A549 (cell line): ENCODE results near the gene ITSN1. TPM values are rescaled to one million over a fixed set of nuclear protein-coding genes. Genes with fewer than 3 reads are reported as not detected.

Experiments
- ATAC-seq, 2 experiments: fragments of 200-7000 bp in 1 of 2; fragments of >200 bp in 1 of 2; cut with Nextera tagmentation in 1 of 2; cut with Tn5 transposase in 1 of 2; 3 replicates each; pipeline versions ENCODE4 v1.8.0 to v1.9.1; 2018 to 2020; ENCODE audit warnings: mild to moderate bottlenecking in 1 of 2, moderate library complexity in 1 of 2
- CTCF ChIA-PET: fragments of 300-600 bp; sonication (Branson Sonifier 250); formaldehyde crosslinking; extraction: SDS; loops from one replicate; lab custom pipeline; 2021; ENCODE audit warnings: antibody characterized with exemption, inconsistent platforms; lab: Yijun Ruan, JAX
- POLR2A ChIA-PET: fragments of 350-600 bp; formaldehyde crosslinking; extraction: SDS; loops from one replicate; lab custom pipeline; 2021; ENCODE audit warnings: antibody characterized with exemption, inconsistent platforms; lab: Yijun Ruan, JAX
- DNase-seq, 2 experiments: peaks; one replicate each; pipeline versions ENCODE4 v3.0.0 to v3.0.0-alpha.2; 2011 to 2016; ENCODE audit warnings: low read depth in 1 of 2, low spot score in 1 of 2
- FAIRE-seq: peaks from 2 replicates; lab custom pipeline; 2011; peaks lifted over from hg19 to GRCh38; lab: Jason Lieb, UNC
- H3K27ac ChIP-seq, 2 experiments: fragments of >200 bp; sonication (Bioruptor Twin); formaldehyde crosslinking; 3 replicates each; pipeline ENCODE4 v1.5.1; 2016 to 2017
- H3K4me1 ChIP-seq: fragments of >200 bp; sonication (Bioruptor Twin); formaldehyde crosslinking; 3 replicates; pipeline ENCODE4 v1.6.1; 2016
- H3K4me2 ChIP-seq: fragments of >200 bp; sonication (Bioruptor Twin); formaldehyde crosslinking; 3 replicates; pipeline ENCODE4 v1.6.1; 2016
- H3K4me3 ChIP-seq: fragments of >200 bp; sonication (Bioruptor Twin); formaldehyde crosslinking; 3 replicates; pipeline ENCODE4 v1.5.1; 2016
- H3K9me3 ChIP-seq: fragments of >200 bp; sonication (Bioruptor Twin); formaldehyde crosslinking; 3 replicates; pipeline ENCODE4 v1.6.1; 2016
- CBX2 ChIP-seq: fragments of 200-600 bp; sonication (generic); IDR thresholded peaks from 2 replicates; pipeline ENCODE4 v1.6.1; 2016; ENCODE audit warnings: low read depth, mild to moderate bottlenecking, borderline replicate concordance
- CEBPB ChIP-seq, 2 experiments: fragments of >200 bp in 1 of 2; sonication (Bioruptor Twin) in 1 of 2; formaldehyde crosslinking in 1 of 2; IDR thresholded peaks; 2 replicates each; pipeline ENCODE4 v1.6.1; 2012 to 2016
- EHF ChIP-seq: fragments of 250-450 bp; sonication (Bioruptor Pico); IDR thresholded peaks from 2 replicates; pipeline ENCODE4 v1.5.0; 2020; ENCODE audit warnings: mild to moderate bottlenecking
- EHMT2 ChIP-seq: fragments of 200-600 bp; sonication (generic); IDR thresholded peaks from 2 replicates; pipeline ENCODE4 v1.6.1; 2016; ENCODE audit warnings: antibody characterized with exemption, low read depth, mild to moderate bottlenecking, moderate library complexity
- EP300 ChIP-seq, 2 experiments: fragments of >200 bp; sonication (Bioruptor Twin); formaldehyde crosslinking; IDR thresholded peaks; 2 replicates in 1 of 2; 3 replicates in 1 of 2; pipeline ENCODE4 v1.6.1; 2016 to 2017
- ESRRA ChIP-seq: fragments of 150-350 bp; IDR thresholded peaks from 2 replicates; pipeline ENCODE4 v1.6.1; 2014; ENCODE audit warnings: mild to moderate bottlenecking, low read length, borderline replicate concordance
- GATA3 ChIP-seq: IDR thresholded peaks from 2 replicates; pipeline ENCODE4 v1.6.1; 2012; ENCODE audit warnings: borderline replicate concordance
- MYC ChIP-seq: IDR thresholded peaks from 2 replicates; pipeline ENCODE4 v1.6.1; 2012; ENCODE audit warnings: mild to moderate bottlenecking, inconsistent platforms, low read length, improper control_type of control experiment, borderline replicate concordance
- NFE2L2 ChIP-seq: fragments of 150-350 bp; conservative IDR thresholded peaks from 2 replicates; pipeline ENCODE4 v1.6.1; 2014; ENCODE audit warnings: low read length
- POLR2A ChIP-seq: IDR thresholded peaks from 2 replicates; pipeline ENCODE4 v1.6.1; 2012; ENCODE audit warnings: mild to moderate bottlenecking, low read length
- RAD21 ChIP-seq, 2 experiments: fragments of >200 bp in 1 of 2; sonication (Bioruptor Twin) in 1 of 2; formaldehyde crosslinking in 1 of 2; IDR thresholded peaks in 1 of 2; conservative IDR thresholded peaks in 1 of 2; 2 replicates in 1 of 2; 3 replicates in 1 of 2; pipeline ENCODE4 v1.6.1; 2012 to 2018; ENCODE audit warnings: inconsistent platforms in 1 of 2
- RCOR1 ChIP-seq: fragments of 150-350 bp; IDR thresholded peaks from 2 replicates; pipeline ENCODE4 v1.6.1; 2014; ENCODE audit warnings: antibody characterized with exemption, low read length, low read depth
- RFX5 ChIP-seq: fragments of 450-650 bp; IDR thresholded peaks from 2 replicates; pipeline ENCODE4 v1.7.1; 2014; ENCODE audit warnings: antibody characterized with exemption, mild to moderate bottlenecking, moderate library complexity
- SMC3 ChIP-seq: fragments of >200 bp; sonication (Bioruptor Twin); formaldehyde crosslinking; IDR thresholded peaks from 3 replicates; pipeline ENCODE4 v1.6.1; 2018; ENCODE audit warnings: inconsistent platforms
- SREBF2 ChIP-seq: fragments of 450-650 bp; IDR thresholded peaks from 2 replicates; pipeline ENCODE4 v1.6.1; 2014; ENCODE audit warnings: mild to moderate bottlenecking, moderate library complexity
- ZNF302 ChIP-seq: fragments of 250-450 bp; sonication (Bioruptor Pico); IDR thresholded peaks from 2 replicates; pipeline ENCODE4 v1.9.0; 2021; ENCODE audit warnings: inconsistent platforms, mild to moderate bottlenecking, moderate library complexity
- WGBS: methylation state at CpG from one replicate; pipeline ENCODE4 v1.1.6; 2017; ENCODE audit errors: missing lambda C conversion rate; 5-methylcytosine and 5-hydroxymethylcytosine counted together
- polyA plus RNA-seq, 4 experiments: library from polyadenylated mRNA; depleted of rRNA in 3 of 4; stranded (reverse); fragments of >200 nt; fragmentation: RNase III in 1 of 4; extraction: RNeasy Plus Mini Kit Qiagen cat#74134 plus additional on column Dnase treatment in 1 of 4; gene quantifications; 2 replicates in 3 of 4; 3 replicates in 1 of 4; pipeline ENCODE4 v1.2.3, GENCODE V29; 2011 to 2017
- TF ChIP-seq, protein P1 (sequence below): fragments of 250-450 bp; sonication (Bioruptor Pico); IDR thresholded peaks from 2 replicates; pipeline ENCODE4 v1.5.0; 2020; ENCODE audit warnings: low read depth, mild to moderate bottlenecking, moderate library complexity
- TF ChIP-seq, protein P2 (sequence below): IDR thresholded peaks from 2 replicates; pipeline ENCODE4 v1.6.1; 2012; ENCODE audit warnings: low read depth, borderline replicate concordance
- TF ChIP-seq, protein P3 (sequence below): IDR thresholded peaks from 2 replicates; pipeline ENCODE4 v1.6.1; 2012
- TF ChIP-seq, protein P4 (sequence below): fragments of >200 bp; sonication (Bioruptor Twin); formaldehyde crosslinking; IDR thresholded peaks from 3 replicates; pipeline ENCODE4 v1.5.1; 2016
- TF ChIP-seq, protein P5 (sequence below): fragments of >200 bp; sonication (Bioruptor Twin); formaldehyde crosslinking; IDR thresholded peaks from 2 replicates; pipeline ENCODE4 v1.6.1; 2016
- TF ChIP-seq, protein P6 (sequence below): fragments of 450-650 bp; IDR thresholded peaks from 2 replicates; pipeline ENCODE4 v1.6.1; 2014; ENCODE audit warnings: antibody characterized with exemption
- TF ChIP-seq, protein P7 (sequence below): IDR thresholded peaks from 2 replicates; pipeline ENCODE4 v1.6.1; 2012
- TF ChIP-seq, protein P8 (sequence below): fragments of 250-450 bp; sonication (Bioruptor Pico); IDR thresholded peaks from 2 replicates; pipeline ENCODE4 v1.5.0; 2021; ENCODE audit warnings: mild to moderate bottlenecking, moderate library complexity, borderline replicate concordance

The ITSN1 gene
- polyA plus RNA-seq, 2 of the 4 experiments (the other 2 are of a cell fraction), result 15.2 to 23.7 TPM

DNA sequence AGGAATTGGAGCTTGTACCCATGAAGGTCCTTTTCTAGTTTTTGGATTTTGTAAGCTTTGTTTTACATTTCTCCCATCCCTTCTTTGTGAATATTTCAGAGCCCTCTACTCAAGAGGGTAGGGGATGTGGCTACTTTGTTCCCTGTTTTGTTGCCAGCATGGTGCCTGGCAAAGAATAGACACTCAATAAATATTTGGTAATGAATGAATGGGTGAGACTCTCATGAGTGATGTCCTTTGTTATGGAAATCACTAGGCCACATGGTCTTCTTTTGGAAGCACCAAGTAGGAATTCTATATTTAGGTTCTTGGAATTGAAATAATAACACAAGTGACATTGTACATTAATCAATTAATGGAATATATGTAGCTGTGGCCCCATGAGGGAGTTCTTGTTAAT lies 300.1 kb downstream of the ITSN1 start:
- no peak for ATAC-seq
- ChIA-PET CTCF (interaction anchor here (0.6 to 6.5 kb wide), 5 partner anchors 18 to 1284 kb away, joined by 3 to 38 read pairs (median 3); no protein-coding TSS in a partner anchor), POLR2A (no interaction called here)
- Histone ChIP-seq H3K4me1 (peaks cover 9% of the 10 kb centered on the region), H3K9me3 (no peaks in the 10 kb centered on the region), H3K4me3 (no peak overlapping the region), H3K4me2 (peak overlapping the region; percentile 28; the same call in 2 of the 3 replicates), H3K27ac (no peak overlapping the region)
- DNase-seq, result no peak
- TF ChIP-seq, protein P1, sequence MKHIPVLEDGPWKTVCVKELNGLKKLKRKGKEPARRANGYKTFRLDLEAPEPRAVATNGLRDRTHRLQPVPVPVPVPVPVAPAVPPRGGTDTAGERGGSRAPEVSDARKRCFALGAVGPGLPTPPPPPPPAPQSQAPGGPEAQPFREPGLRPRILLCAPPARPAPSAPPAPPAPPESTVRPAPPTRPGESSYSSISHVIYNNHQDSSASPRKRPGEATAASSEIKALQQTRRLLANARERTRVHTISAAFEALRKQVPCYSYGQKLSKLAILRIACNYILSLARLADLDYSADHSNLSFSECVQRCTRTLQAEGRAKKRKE, result no peak
- TF ChIP-seq, protein P2, sequence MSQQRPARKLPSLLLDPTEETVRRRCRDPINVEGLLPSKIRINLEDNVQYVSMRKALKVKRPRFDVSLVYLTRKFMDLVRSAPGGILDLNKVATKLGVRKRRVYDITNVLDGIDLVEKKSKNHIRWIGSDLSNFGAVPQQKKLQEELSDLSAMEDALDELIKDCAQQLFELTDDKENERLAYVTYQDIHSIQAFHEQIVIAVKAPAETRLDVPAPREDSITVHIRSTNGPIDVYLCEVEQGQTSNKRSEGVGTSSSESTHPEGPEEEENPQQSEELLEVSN, result no peak
- TF ChIP-seq RCOR1 (no peak), ZNF302 (CRISPR knock-in tag) (no peak), POLR2A (no peak), EP300 (IDR thresholded peaks at IDR 0.05) (no peak)
- TF ChIP-seq, protein P3, sequence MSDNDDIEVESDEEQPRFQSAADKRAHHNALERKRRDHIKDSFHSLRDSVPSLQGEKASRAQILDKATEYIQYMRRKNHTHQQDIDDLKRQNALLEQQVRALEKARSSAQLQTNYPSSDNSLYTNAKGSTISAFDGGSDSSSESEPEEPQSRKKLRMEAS, result no peak
- TF ChIP-seq, protein P4, sequence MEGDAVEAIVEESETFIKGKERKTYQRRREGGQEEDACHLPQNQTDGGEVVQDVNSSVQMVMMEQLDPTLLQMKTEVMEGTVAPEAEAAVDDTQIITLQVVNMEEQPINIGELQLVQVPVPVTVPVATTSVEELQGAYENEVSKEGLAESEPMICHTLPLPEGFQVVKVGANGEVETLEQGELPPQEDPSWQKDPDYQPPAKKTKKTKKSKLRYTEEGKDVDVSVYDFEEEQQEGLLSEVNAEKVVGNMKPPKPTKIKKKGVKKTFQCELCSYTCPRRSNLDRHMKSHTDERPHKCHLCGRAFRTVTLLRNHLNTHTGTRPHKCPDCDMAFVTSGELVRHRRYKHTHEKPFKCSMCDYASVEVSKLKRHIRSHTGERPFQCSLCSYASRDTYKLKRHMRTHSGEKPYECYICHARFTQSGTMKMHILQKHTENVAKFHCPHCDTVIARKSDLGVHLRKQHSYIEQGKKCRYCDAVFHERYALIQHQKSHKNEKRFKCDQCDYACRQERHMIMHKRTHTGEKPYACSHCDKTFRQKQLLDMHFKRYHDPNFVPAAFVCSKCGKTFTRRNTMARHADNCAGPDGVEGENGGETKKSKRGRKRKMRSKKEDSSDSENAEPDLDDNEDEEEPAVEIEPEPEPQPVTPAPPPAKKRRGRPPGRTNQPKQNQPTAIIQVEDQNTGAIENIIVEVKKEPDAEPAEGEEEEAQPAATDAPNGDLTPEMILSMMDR, result no peak
- FAIRE-seq, result no peak

DNA sequence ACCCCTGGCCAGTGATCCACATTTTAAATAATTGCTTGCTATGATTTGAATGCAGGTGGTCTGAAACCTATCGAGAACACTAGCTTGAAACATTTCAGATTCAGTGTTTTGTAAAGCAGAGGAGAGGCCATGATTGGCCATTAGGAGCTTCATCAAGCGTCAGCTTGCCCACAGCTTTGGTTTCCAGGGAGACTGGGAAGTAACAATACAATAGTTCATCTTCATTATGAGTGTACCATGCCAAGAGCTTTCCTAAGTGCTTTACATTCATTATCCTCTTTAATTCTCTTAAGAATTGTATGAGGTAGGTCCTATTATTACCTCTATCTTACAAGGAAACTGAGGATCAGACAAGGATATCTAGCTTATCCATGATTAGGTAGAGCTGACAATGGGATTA lies 301.0 kb downstream of the ITSN1 start:
- peaks cover 13% of the 10 kb centered on the region for H3K4me1 ChIP-seq
- no peak overlapping the region for H3K4me2 ChIP-seq
- DNase-seq (no peak), FAIRE-seq (no peak), ATAC-seq (no peak)
- ChIA-PET CTCF (interaction anchor here (0.6 to 6.5 kb wide), 4 partner anchors 19 to 404 kb away, joined by 3 to 38 read pairs (median 4); no protein-coding TSS in a partner anchor), POLR2A (no interaction called here)
- TF ChIP-seq MYC, result no peak
- TF ChIP-seq SREBF2, result no peak
- H3K27ac ChIP-seq, result no peak overlapping the region
- H3K4me3 ChIP-seq, result no peak overlapping the region
- WGBS, result 84% methylated on average over 2 of the region's 2 CpGs
- H3K9me3 ChIP-seq, result no peaks in the 10 kb centered on the region

DNA sequence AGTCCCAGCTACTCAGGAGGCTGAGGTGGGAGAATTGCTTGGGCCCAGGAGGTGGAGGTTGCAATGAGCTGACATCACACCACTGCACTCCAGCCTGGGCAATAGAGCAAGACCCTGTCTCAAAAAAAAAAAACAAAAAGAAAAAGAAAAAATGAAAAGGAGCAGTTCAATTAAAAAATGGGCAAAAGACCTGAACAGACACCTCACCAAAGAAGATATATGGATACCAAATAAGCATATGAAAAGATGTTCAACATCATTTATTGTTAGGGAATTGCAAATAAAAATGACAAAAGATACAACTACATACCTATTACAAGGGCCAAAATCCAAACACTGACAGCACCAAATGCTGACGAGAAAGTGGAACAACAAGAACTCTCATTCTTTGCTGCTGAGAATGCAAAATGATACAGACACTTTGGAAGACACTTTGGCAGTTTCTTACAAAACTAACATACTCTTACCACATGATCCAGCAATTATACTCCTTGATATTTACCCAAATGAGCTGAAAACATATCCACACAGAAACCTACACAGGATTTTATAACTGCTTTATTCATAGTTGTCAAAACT lies 302.0 kb downstream of the ITSN1 start:
- no peak for TF ChIP-seq ESRRA
- TF ChIP-seq, protein P5, sequence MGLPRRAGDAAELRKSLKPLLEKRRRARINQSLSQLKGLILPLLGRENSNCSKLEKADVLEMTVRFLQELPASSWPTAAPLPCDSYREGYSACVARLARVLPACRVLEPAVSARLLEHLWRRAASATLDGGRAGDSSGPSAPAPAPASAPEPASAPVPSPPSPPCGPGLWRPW, result no peak
- no peak for TF ChIP-seq EHF (CRISPR knock-in tag)
- TF ChIP-seq, protein P6, sequence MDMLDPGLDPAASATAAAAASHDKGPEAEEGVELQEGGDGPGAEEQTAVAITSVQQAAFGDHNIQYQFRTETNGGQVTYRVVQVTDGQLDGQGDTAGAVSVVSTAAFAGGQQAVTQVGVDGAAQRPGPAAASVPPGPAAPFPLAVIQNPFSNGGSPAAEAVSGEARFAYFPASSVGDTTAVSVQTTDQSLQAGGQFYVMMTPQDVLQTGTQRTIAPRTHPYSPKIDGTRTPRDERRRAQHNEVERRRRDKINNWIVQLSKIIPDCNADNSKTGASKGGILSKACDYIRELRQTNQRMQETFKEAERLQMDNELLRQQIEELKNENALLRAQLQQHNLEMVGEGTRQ, result no peak
- TF ChIP-seq ZNF302 (CRISPR knock-in tag), result no peak
- no peak for TF ChIP-seq RCOR1
- TF ChIP-seq, protein P7, sequence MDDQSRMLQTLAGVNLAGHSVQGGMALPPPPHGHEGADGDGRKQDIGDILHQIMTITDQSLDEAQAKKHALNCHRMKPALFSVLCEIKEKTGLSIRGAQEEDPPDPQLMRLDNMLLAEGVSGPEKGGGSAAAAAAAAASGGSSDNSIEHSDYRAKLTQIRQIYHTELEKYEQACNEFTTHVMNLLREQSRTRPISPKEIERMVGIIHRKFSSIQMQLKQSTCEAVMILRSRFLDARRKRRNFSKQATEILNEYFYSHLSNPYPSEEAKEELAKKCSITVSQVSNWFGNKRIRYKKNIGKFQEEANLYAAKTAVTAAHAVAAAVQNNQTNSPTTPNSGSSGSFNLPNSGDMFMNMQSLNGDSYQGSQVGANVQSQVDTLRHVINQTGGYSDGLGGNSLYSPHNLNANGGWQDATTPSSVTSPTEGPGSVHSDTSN, result no peak
- no peak for TF ChIP-seq NFE2L2
- TF ChIP-seq SMC3, result no peak
- TF ChIP-seq CBX2, result no peak
- TF ChIP-seq EHMT2, result no peak
- no peak for TF ChIP-seq RFX5
- TF ChIP-seq, protein P8, sequence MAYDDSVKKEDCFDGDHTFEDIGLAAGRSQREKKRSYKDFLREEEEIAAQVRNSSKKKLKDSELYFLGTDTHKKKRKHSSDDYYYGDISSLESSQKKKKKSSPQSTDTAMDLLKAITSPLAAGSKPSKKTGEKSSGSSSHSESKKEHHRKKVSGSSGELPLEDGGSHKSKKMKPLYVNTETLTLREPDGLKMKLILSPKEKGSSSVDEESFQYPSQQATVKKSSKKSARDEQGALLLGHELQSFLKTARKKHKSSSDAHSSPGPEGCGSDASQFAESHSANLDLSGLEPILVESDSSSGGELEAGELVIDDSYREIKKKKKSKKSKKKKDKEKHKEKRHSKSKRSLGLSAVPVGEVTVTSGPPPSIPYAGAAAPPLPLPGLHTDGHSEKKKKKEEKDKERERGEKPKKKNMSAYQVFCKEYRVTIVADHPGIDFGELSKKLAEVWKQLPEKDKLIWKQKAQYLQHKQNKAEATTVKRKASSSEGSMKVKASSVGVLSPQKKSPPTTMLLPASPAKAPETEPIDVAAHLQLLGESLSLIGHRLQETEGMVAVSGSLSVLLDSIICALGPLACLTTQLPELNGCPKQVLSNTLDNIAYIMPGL (CRISPR knock-in tag), result no peak
- no peak for TF ChIP-seq CEBPB (IDR thresholded peaks at IDR 0.05)
- no peak for TF ChIP-seq RAD21 (conservative IDR thresholded peaks at IDR 0.05 in 1 of 2, IDR thresholded peaks at IDR 0.05 in 1 of 2)
- TF ChIP-seq GATA3, result no peak
- POLR2A ChIA-PET, result no interaction called here
- Histone ChIP-seq H3K4me1 (peaks cover 19% of the 10 kb centered on the region), H3K27ac (no peak overlapping the region), H3K4me2 (no peak overlapping the region), H3K4me3 (no peak overlapping the region), H3K9me3 (no peaks in the 10 kb centered on the region)
- no peak for ATAC-seq
- DNase-seq, result no peak
- CTCF ChIA-PET, result interaction anchor here (6.5 kb wide), 1 partner anchor 20 kb away, joined by 38 read pairs; no protein-coding TSS in a partner anchor
- no peak for FAIRE-seq
- 81% methylated on average over 1 of the region's 1 CpG for WGBS
